Parietal lobe (tissue), 1 donor: Measurements from ENCODE around the gene CER1. TPM values are rescaled to one million over a fixed set of nuclear protein-coding genes. Genes with fewer than 3 reads are reported as not detected.

Experiments
- total RNA-seq: library from RNA; depleted of rRNA; stranded (reverse); fragments of >200 nt; gene quantifications from one replicate; pipeline ENCODE4 v1.2.3, GENCODE V29; 2014

CER1 gene, protein sequence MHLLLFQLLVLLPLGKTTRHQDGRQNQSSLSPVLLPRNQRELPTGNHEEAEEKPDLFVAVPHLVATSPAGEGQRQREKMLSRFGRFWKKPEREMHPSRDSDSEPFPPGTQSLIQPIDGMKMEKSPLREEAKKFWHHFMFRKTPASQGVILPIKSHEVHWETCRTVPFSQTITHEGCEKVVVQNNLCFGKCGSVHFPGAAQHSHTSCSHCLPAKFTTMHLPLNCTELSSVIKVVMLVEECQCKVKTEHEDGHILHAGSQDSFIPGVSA
- total RNA-seq, result 0.63 TPM

DNA sequence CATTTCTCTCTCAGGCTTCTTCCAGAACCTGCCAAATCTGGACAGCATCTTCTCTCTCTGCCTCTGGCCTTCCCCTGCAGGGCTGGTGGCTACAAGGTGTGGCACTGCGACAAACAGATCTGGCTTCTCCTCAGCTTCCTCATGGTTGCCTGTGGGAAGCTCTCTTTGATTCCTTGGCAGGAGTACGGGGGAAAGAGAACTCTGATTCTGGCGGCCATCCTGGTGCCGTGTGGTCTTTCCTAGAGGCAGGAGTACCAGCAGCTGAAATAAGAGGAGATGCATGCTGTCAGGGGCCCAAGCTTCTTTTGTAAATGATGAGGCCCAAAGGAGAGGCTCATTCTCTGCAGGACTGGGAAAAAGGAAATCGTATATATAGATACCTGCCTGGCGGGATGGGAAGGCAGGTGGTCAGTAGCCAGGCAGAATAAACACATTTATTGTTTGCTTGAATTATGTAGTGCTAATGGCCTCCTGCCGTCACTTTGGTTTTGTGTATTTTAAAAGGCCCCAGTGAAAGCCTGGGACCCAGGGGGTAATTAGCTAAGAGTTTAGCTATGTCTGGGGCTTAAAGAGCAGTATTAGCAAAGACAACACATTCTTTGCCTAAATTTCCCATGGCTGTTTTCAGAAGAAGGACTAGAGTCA, at the start of gene CER1:
Gene CER1, minus strand, starts transcription at position 343 of the 645 bp plus-strand sequence. Its CDS starts 61 bp downstream, at position 282.

DNA sequence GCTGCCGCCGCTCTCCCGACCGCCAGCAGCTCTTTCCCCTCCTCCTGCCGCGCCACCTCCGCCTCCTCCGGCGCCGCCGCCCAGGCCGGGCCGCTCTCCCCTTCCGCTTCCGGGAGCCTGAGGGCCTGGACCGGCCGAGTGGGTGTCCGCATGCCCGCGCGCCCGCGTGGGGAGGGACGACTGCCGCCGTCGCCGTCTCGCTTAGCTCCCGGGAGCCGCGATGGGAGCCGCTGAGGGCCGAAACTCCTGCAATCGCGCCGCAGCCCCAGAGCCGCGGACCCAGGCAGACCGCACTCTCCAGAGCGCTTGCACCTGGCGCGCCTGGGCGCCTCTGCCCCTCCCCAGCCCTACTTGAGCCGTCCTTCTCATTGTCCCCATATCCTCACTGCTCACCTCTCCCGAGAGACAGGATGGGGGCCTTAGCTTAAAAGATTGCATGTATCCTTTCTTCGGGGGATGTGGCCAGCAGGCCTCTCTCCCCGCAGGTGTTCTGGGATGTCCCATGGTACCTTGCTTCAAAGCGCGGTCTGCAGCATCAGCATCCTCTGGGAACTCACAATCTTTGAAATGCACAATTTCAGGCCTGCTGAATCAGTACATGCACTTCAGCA, 29.2 kb downstream of the CER1 start, which contains the start of gene ZDHHC21:
Gene ZDHHC21, minus strand, starts transcription at position 182 of the 611 bp plus-strand sequence. CDS start 19,092 bp downstream, outside the sequence.

Other genes starting within 250 kb of the CER1 start
- gene ZDHHC21, start 29.3 kb downstream of the CER1 start, total RNA-seq, result 62.0 TPM
- 4.7 TPM for gene FREM1, start 187.7 kb upstream of the CER1 start, total RNA-seq